RWPE2 (cell line): ENCODE data around the gene DOK6.

Experiments
- ATAC-seq: fragments of 200-7000 bp; cut with Tn5 transposase; 3 replicates; pipeline ENCODE4 v1.9.1; 2021; ENCODE audit warnings: low read depth
- DNase-seq: peaks from one replicate; pipeline ENCODE4 v3.0.0-alpha.2; 2020; ENCODE audit warnings: low spot score
- H3K27ac ChIP-seq: fragments of 450-650 bp; 2 replicates; pipeline ENCODE4 v1.5.1; 2017; ENCODE audit warnings: mild to moderate bottlenecking; ENCODE audit not compliant: poor library complexity, severe bottlenecking
- H3K27me3 ChIP-seq: fragments of 250-450 bp; sonication (Bioruptor Pico); 2 replicates; pipeline ENCODE4 v1.5.1; 2021; ENCODE audit warnings: mild to moderate bottlenecking, moderate library complexity; ENCODE audit not compliant: insufficient read depth, poor library complexity, severe bottlenecking
- H3K36me3 ChIP-seq: fragments of 250-450 bp; sonication (Bioruptor Pico); 2 replicates; pipeline ENCODE4 v1.5.1; 2020; ENCODE audit warnings: low read depth, mild to moderate bottlenecking, moderate library complexity
- H3K4me1 ChIP-seq: fragments of 250-450 bp; sonication (Bioruptor Pico); 2 replicates; pipeline ENCODE4 v1.5.1; 2021; ENCODE audit warnings: mild to moderate bottlenecking, moderate library complexity; ENCODE audit not compliant: insufficient read depth, poor library complexity, severe bottlenecking
- H3K4me3 ChIP-seq: fragments of 250-450 bp; sonication (Bioruptor Pico); 2 replicates; pipeline ENCODE4 v1.5.1; 2021; ENCODE audit warnings: mild to moderate bottlenecking, moderate library complexity; ENCODE audit not compliant: severe bottlenecking
- H3K9me3 ChIP-seq: fragments of 250-450 bp; sonication (Bioruptor Pico); 2 replicates; pipeline ENCODE4 v1.5.1; 2021; ENCODE audit warnings: mild to moderate bottlenecking, moderate library complexity; ENCODE audit not compliant: severe bottlenecking
- TF ChIP-seq, protein P1 (sequence below): fragments of 450-650 bp; IDR thresholded peaks from one replicate; pipeline ENCODE4 v1.5.1; 2017; ENCODE audit warnings: mild to moderate bottlenecking, moderate library complexity; ENCODE audit not compliant: poor library complexity, severe bottlenecking

The DOK6 gene

DNA sequence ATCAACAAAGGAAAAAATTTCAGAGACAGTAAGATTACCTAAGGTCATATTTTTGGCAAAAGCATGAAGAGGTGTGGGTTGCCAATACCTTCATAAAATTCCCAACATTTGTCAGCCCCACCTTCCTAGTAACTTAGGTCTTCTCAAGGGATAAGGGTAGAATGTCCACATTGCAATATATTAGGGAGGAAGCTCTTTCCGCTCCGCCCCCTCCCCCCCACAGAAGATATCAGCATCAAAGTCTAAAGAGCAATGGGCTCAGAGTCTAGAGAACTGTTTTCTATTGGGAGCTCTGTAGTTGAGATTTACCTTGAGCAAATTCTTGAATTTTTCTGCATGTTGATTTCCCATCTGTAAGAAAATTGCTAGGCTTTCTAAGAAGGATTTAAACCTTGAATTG, 346.7 kb downstream of the DOK6 start:
- Histone ChIP-seq H3K27me3 (peaks cover 3% of the 10 kb centered on the region), H3K27ac (no peak overlapping the region), H3K36me3 (no peaks in the 10 kb centered on the region), H3K4me3 (no peak overlapping the region), H3K9me3 (no peaks in the 10 kb centered on the region), H3K4me1 (no peaks in the 10 kb centered on the region)
- ATAC-seq (no peak), DNase-seq (no peak)
- TF ChIP-seq, protein P1, sequence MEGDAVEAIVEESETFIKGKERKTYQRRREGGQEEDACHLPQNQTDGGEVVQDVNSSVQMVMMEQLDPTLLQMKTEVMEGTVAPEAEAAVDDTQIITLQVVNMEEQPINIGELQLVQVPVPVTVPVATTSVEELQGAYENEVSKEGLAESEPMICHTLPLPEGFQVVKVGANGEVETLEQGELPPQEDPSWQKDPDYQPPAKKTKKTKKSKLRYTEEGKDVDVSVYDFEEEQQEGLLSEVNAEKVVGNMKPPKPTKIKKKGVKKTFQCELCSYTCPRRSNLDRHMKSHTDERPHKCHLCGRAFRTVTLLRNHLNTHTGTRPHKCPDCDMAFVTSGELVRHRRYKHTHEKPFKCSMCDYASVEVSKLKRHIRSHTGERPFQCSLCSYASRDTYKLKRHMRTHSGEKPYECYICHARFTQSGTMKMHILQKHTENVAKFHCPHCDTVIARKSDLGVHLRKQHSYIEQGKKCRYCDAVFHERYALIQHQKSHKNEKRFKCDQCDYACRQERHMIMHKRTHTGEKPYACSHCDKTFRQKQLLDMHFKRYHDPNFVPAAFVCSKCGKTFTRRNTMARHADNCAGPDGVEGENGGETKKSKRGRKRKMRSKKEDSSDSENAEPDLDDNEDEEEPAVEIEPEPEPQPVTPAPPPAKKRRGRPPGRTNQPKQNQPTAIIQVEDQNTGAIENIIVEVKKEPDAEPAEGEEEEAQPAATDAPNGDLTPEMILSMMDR = no peak

DNA sequence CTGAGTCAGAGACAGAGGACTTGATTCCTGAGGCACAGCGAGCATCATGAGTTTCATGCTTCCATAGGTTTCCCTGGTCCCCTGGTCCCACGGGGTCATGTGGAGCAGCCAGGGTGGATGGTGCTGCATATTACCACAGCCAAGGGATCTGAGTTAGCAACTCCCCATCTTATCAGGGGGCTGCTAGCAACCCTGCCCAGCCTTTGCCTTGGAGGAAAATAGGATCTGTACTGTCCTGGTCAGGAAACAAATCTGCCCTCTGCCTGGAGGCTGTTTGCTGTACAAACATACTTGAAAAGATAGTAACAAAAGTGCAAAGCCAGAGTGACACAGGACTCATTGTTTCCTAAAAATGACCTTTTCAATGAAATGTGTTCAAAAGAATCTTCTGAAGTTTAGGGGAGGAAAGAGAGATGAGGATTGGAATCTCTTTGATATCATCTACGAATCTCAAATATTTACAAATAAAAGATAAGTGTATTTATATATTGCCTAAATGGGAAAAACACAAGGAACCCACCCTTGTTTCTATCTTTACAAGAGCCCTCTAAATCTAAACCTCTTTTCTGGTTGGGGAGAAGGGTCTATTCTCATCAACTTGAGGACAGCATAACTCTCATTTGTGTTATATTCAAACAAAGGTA, 352.2 kb downstream of the DOK6 start:
- H3K27me3 ChIP-seq = peaks cover 3% of the 10 kb centered on the region
- no peaks in the 10 kb centered on the region for H3K9me3 ChIP-seq
- H3K4me3 ChIP-seq = no peak overlapping the region
- H3K27ac ChIP-seq = no peak overlapping the region
- ATAC-seq (no peak), DNase-seq (no peak)
- H3K36me3 ChIP-seq = no peaks in the 10 kb centered on the region
- no peaks in the 10 kb centered on the region for H3K4me1 ChIP-seq
- TF ChIP-seq, protein P1 = no peak

DNA sequence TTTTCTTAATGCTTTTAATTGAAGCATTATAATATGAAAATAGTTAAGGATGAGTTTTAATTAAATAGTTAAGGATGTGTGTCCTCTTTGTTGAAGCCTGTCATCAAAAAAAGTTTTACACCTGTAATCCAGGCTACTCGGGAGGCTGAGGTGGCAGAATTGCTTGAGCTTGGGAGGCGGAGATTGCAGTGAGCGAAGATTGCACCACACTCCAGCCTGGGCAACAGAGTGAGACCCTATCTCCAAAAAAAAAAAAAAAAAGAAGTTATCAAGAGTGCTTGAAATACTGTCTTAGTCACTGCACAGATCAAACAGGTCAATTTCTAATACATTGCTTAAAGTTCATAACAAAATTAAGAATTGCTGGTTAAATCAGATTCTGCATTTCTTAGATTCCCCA, 353.4 kb downstream of the DOK6 start:
- H3K4me1 ChIP-seq = no peaks in the 10 kb centered on the region

DNA sequence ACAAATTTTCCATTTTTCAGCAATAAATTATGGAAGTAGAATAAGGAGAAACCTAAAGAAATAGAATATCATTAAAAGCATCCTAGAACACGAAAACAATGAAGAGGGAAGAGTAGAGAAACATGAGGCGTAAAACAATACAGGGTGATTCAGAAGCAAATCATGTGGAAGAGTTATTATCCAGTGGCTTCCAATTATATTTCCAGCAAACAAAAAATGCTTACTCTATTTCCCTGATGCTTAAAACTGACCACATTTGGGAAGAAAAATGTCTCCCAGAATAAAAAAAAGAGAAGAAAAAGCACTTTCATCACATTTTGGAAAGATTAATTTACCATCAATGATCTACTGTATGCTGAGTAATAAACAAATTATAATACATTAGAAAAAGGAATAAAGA, 354.4 kb downstream of the DOK6 start:
- ATAC-seq (no peak), DNase-seq (no peak)
- no peaks in the 10 kb centered on the region for H3K9me3 ChIP-seq
- H3K4me3 ChIP-seq = no peak overlapping the region
- H3K27me3 ChIP-seq = peaks cover 9% of the 10 kb centered on the region
- TF ChIP-seq, protein P1 = no peak
- no peaks in the 10 kb centered on the region for H3K4me1 ChIP-seq
- no peaks in the 10 kb centered on the region for H3K36me3 ChIP-seq
- H3K27ac ChIP-seq = no peak overlapping the region

More for the DNA sequence above, 353.4 kb downstream of the DOK6 start:
- Histone ChIP-seq H3K4me3 (no peak overlapping the region), H3K27me3 (peaks cover 8% of the 10 kb centered on the region), H3K36me3 (no peaks in the 10 kb centered on the region), H3K9me3 (no peaks in the 10 kb centered on the region), H3K27ac (no peak overlapping the region)
- TF ChIP-seq, protein P1 = no peak
- DNase-seq (no peak), ATAC-seq (no peak)

DNA sequence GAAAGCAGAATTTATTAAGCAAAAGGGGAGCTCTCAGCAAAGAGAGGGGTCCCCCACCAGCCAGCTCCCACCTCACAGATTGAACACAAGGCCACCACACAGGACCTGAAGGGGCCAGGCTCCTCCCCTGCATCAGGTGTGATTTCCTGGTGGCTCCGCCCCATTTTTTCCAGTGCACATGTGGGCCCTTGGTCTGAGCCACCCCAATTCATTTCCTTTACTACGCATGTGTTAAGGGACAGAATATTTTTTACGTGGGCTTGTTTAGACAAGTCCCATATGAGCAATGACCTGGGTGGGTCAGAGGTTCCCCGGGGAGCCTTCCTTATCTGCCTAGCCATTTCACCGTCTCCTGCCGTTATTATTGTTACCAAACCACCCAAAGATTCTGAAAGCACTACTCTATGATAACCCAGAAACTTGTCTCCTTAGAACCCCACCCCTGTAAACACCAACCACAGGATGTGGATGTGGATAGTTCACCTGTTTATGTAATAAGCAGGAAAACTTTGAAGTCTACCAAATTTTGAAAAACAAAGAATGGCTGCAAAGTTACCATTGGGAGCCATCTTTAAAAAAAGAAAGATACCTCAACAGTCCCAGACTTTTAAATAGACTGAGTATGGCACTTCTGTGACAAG, 355.3 kb downstream of the DOK6 start:
- no peak overlapping the region for H3K4me3 ChIP-seq
- ATAC-seq = no peak
- peaks cover 9% of the 10 kb centered on the region for H3K27me3 ChIP-seq
- no peaks in the 10 kb centered on the region for H3K36me3 ChIP-seq
- TF ChIP-seq, protein P1 = no peak
- no peak for DNase-seq
- H3K9me3 ChIP-seq = no peaks in the 10 kb centered on the region
- no peaks in the 10 kb centered on the region for H3K4me1 ChIP-seq
- H3K27ac ChIP-seq = no peak overlapping the region
